Activated T-cell treated with anti-CD3 and anti-CD28 coated beads, Interleukin-2, amount 50 U/mL, for 4 hours (primary cell): Measurements from ENCODE around the gene EFNA5. TPM values are rescaled to one million over a fixed set of nuclear protein-coding genes. Genes with fewer than 3 reads are reported as not detected.
A peak's percentile ranks its signal among the peaks of the same experiment; 100 is the strongest.

Source experiments
- ATAC-seq, 2 donors: fragments of 200-7000 bp; cut with Tn5 transposase; one replicate each; pipeline ENCODE4 v1.10.0; 2021
- DNase-seq: peaks from one replicate; pipeline ENCODE4 v3.0.0-alpha.2; 2020
- H3K27me3 Mint-ChIP-seq: one replicate; pipeline ENCODE4 v1.8.0; 2021; ENCODE audit warnings: low read depth, mixed read lengths
- H3K36me3 Mint-ChIP-seq: one replicate; pipeline ENCODE4 v1.8.0; 2022; ENCODE audit warnings: mixed read lengths; ENCODE audit not compliant: insufficient read depth
- H3K4me1 Mint-ChIP-seq: one replicate; pipeline ENCODE4 v1.8.0; 2021; ENCODE audit warnings: low read depth, mixed read lengths
- H3K4me3 Mint-ChIP-seq: one replicate; pipeline ENCODE4 v1.8.0; 2021; ENCODE audit warnings: mild to moderate bottlenecking, moderate library complexity, mixed read lengths
- H3K9me3 Mint-ChIP-seq: one replicate; pipeline ENCODE4 v1.8.0; 2021; ENCODE audit warnings: mixed read lengths
- total RNA-seq, 3 donors: library from RNA; stranded (reverse); gene quantifications; one replicate each; pipeline ENCODE4 v1.2.1, GENCODE V29; 2021

The EFNA5 gene
- total RNA-seq, 3 donors from 2014 or later = 0.13 to 0.24 TPM; not detected in 1

DNA sequence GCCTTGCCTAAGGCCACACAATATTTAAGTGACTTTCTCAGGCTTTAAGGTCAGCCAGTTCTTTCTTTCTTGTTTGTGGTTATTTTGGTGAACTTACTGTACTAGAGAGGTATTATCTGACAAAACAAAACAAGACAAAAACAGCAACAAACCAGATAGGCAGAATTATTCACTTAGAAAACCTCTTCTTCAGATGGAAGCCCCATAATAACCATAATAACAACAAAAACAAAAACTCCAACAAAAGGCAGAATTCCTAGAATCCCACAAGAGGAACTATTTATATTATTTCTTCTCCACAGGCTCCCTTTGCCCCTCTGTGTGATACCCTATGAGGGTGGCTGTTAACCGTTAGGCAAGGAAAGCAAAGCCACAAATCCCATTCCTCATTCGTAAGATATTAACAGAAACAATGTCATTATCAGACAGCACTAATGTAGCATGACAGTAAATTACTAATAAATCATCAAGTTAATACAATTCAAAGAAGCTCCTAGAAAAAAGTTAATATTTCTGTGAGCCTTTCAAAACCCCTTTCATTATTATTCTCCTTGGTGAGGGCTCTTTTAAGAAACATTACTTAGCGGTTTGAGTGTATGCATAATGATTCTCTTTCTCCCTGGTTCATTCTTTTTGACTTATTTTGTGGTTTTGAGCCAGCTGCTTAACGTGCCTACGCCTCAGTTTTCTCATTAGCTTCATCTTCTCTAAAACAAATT lies 274.9 kb downstream of the EFNA5 start:
- Mint-ChIP-seq H3K4me1 (no peaks in the 10 kb centered on the region), H3K4me3 (no peak overlapping the region), H3K27me3 (peaks cover 3% of the 10 kb centered on the region), H3K9me3 (no peaks in the 10 kb centered on the region), H3K36me3 (no peaks in the 10 kb centered on the region)
- ATAC-seq = no peak
- DNase-seq = no peak

DNA sequence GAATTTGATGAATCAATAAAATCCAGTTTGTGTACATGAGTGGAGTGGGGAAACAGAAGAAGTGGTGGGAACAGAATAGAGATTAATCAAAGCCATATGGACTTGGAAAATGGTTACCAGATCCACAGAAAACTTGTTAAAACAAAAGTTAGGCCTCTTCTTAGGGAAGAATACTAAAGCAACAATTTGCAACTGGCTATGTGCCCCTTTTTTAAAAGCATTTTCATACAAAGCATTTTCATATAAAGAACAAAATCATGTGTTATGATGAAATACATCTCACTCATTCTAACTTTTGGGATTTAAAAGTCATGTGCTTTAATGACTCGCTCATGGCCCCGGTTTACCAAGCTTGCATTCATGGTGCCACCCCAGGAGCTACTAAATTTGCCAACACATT lies 276.9 kb downstream of the EFNA5 start:
- Mint-ChIP-seq H3K9me3 (no peaks in the 10 kb centered on the region), H3K4me3 (no peak overlapping the region), H3K36me3 (no peaks in the 10 kb centered on the region), H3K27me3 (peaks cover under 1% of the 10 kb centered on the region), H3K4me1 (peaks cover 10% of the 10 kb centered on the region)
- DNase-seq (no peak), ATAC-seq (no peak)

DNA sequence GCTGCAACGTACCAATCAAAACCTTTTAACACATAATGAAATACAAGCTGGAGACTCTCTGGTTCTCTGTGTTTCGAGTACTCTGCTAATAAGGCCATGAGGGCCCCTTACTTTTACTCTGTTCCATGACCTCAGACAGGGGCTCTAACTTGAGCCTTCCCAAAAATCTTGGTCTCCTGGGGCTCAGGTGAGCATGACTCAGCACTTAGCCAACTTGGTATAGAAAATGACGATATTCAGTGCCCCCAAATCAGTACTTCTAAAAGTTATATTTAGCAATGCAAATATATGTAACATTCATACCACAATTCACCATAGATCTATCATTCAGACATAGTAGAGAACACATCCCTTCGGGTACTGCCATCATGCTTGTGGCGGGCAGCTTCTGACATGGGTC lies 278.9 kb downstream of the EFNA5 start:
- H3K4me3 Mint-ChIP-seq = no peak overlapping the region

DNA sequence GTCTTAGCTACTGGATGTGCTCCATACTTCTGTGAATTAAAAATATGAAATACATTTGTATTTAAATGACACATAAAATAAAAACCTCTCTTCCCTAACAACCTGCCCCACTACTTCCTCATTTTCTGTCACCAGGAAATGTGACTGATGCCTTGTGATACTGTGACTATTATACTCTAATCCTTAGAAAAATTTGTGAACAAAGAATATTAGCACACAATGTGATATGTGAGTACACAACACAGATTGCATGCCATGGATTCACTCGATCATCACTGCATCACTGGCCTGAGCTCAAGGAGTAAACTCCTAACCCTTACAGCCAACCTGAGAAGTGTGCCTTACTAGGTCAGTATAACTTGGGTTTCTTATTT lies 281.0 kb downstream of the EFNA5 start:
- H3K27me3 Mint-ChIP-seq = no peaks in the 10 kb centered on the region
- no peaks in the 10 kb centered on the region for H3K36me3 Mint-ChIP-seq
- H3K4me1 Mint-ChIP-seq = peaks cover 26% of the 10 kb centered on the region
- H3K4me3 Mint-ChIP-seq = no peak overlapping the region
- DNase-seq = no peak
- no peak for ATAC-seq
- no peaks in the 10 kb centered on the region for H3K9me3 Mint-ChIP-seq

More for the DNA sequence above, 278.9 kb downstream of the EFNA5 start:
- ATAC-seq (no peak), DNase-seq (no peak)
- Mint-ChIP-seq H3K9me3 (no peaks in the 10 kb centered on the region), H3K27me3 (no peaks in the 10 kb centered on the region), H3K4me1 (peaks cover 26% of the 10 kb centered on the region), H3K36me3 (no peaks in the 10 kb centered on the region)

DNA sequence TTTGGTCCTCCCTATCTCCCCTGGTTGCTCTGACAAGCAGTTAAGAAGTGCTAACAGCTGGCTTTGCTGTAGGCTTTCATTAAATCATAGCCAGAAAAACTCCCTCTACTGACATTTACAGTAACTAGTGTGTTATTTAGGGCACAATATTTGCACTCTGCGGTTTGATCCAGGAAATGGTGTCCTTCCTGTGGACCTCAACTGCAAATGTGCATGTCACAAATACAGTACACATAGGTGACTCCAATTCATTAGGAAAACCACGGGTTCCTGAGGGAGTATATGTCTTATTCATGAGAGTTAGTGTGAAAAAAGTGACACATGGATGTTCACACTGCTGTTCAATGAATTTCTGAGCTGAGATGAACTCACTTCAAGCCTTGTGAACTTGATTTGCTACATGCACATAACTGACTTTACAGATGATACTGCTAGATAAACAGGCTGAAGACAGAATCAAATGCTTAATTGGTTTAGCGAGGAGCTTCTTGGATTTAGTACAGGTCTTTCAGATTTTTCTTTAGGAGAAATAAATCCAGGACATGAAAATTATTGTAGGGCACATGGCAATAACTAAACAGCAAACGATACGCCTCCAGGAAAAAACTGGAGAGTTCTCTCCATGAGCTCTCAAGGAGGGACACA lies 281.5 kb downstream of the EFNA5 start:
- Mint-ChIP-seq H3K27me3 (no peaks in the 10 kb centered on the region), H3K4me3 (no peak overlapping the region), H3K4me1 (peaks cover 26% of the 10 kb centered on the region), H3K9me3 (no peaks in the 10 kb centered on the region), H3K36me3 (no peaks in the 10 kb centered on the region)
- DNase-seq (no peak), ATAC-seq (peak; percentile 35 to 42)

DNA sequence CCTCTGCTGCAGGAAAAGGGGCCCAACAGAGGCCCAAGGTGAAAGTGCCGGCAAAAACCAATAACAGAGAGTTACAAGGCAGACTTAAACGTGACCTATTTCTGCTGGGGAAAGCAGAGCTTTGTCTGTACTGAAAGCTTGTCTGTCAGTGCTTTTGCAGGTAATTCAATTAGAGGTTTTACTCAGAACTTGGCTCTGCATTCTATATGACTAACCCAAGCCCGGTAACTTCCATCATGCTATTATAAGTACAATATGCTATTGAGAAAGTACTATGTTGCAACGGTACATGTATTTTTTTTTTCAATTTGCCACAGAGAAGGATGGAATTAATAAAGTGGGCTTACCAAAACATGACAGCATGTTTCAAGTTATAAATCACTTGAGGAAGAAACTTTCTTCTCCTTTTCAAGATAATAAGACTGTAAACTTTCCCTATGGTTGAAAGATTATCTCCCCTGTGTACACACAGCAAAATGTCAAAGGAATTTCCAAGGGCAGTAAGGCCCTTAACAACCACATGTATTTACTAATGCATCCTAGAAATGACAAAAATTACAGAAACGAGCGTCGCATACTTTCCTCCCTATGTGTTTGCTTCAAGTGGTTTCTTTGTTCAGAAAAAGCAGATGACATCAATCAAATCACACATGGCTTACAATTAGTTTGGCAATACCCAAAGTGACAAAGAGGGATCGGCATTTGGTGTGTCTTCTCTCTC lies 282.4 kb downstream of the EFNA5 start:
- peak; percentile 49 to 72 for ATAC-seq
- Mint-ChIP-seq H3K36me3 (no peaks in the 10 kb centered on the region), H3K9me3 (no peaks in the 10 kb centered on the region), H3K4me3 (peak overlapping the region; percentile 16), H3K27me3 (no peaks in the 10 kb centered on the region), H3K4me1 (peaks cover 26% of the 10 kb centered on the region)
- no peak for DNase-seq

DNA sequence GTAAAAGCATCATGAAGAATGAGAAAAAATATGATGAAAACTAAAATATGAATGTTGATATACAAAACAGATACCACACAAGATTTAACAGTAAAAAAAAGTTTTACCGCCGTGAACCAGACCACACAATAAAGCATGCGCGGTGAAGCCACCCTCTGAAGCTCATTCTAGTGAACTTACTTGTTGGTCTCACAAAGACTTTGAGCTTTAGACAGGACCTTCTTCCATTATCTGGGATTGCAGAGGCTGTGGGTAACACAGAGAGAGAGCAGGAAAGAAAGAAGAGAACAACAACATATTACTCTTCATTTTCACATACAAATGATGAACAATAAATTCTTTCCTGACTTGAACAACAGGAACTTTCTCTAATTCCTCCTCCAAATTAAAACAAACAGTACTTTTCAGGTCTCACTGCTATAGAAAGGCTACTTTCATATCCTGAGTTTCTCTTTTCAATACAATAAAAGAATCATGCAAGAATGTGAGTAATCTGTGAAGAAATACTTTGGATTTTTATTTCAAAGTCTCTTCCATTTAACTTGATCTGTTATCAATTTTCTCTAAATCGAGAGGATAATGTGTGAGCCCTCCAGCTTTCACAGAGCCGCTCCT lies 283.1 kb downstream of the EFNA5 start:
- H3K27me3 Mint-ChIP-seq = no peaks in the 10 kb centered on the region
- ATAC-seq (no peak), DNase-seq (no peak)
- H3K9me3 Mint-ChIP-seq = no peaks in the 10 kb centered on the region
- peak overlapping the region; percentile 16 for H3K4me3 Mint-ChIP-seq
- H3K36me3 Mint-ChIP-seq = no peaks in the 10 kb centered on the region
- H3K4me1 Mint-ChIP-seq = peaks cover 26% of the 10 kb centered on the region

DNA sequence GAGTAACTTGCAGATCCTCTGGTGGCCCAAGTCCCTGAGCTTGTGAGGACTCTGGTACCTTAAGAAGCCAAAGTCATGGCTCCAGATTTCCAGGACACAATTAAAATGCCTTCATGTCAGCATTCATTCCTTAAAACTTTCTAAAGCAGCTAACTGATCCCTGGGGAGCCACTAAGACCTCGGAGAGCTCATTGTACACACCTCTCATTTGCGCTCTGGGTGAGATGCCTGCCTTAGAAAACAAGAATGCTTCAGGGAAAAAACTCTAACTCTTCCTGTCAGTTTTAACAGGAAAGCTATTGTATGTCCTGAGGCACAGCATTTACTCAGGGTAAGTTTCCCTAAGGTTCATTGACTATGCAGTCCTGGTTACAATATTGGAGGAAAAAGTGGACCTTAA lies 285.0 kb downstream of the EFNA5 start:
- H3K36me3 Mint-ChIP-seq = no peaks in the 10 kb centered on the region
- H3K4me3 Mint-ChIP-seq = no peak overlapping the region
- peaks cover 26% of the 10 kb centered on the region for H3K4me1 Mint-ChIP-seq
- ATAC-seq (no peak), DNase-seq (no peak)
- H3K27me3 Mint-ChIP-seq = no peaks in the 10 kb centered on the region
- no peaks in the 10 kb centered on the region for H3K9me3 Mint-ChIP-seq

DNA sequence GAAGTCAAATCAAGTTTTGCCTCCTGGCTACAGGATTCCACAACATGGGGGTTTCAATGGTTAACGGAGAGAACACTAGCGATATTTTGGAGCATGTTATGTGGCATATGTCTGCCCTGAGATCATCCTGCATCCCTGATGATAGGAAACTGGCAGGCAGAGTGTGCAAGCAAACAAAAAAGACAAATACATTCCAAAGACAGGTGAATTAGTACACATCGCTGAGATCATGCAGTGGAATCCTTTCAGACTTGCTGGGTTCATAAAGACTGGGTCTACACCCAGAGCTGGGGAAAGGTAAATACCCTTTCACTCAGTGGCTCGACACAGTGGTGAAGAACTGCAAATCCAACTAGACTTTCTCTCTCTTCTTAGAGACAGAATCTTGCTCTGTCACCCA lies 286.5 kb downstream of the EFNA5 start:
- Mint-ChIP-seq H3K4me3 (no peak overlapping the region), H3K27me3 (no peaks in the 10 kb centered on the region), H3K9me3 (no peaks in the 10 kb centered on the region), H3K36me3 (no peaks in the 10 kb centered on the region), H3K4me1 (peaks cover 21% of the 10 kb centered on the region)
- ATAC-seq (no peak), DNase-seq (no peak)

DNA sequence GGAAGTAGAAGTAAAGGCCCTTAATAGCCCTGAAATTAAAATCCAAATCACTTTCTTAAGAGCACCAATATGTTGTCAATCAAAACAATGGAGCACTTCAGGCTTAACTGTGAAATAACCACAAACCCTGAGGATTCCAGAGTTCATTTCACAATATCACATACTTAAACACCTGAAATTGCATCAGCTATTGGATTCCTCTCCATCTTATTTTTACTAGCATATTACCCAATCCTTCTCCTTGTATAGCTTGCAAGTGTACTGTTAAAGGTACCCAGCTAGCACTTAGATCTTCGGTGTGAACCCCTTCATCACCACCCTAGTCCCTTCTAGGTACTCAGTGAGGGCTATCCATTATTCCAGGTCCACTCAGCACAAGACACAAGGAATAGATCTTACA lies 287.3 kb downstream of the EFNA5 start:
- no peaks in the 10 kb centered on the region for H3K27me3 Mint-ChIP-seq
- H3K4me3 Mint-ChIP-seq = no peak overlapping the region
- DNase-seq (no peak), ATAC-seq (no peak)
- peaks cover 12% of the 10 kb centered on the region for H3K4me1 Mint-ChIP-seq
- H3K36me3 Mint-ChIP-seq = no peaks in the 10 kb centered on the region
- H3K9me3 Mint-ChIP-seq = no peaks in the 10 kb centered on the region

DNA sequence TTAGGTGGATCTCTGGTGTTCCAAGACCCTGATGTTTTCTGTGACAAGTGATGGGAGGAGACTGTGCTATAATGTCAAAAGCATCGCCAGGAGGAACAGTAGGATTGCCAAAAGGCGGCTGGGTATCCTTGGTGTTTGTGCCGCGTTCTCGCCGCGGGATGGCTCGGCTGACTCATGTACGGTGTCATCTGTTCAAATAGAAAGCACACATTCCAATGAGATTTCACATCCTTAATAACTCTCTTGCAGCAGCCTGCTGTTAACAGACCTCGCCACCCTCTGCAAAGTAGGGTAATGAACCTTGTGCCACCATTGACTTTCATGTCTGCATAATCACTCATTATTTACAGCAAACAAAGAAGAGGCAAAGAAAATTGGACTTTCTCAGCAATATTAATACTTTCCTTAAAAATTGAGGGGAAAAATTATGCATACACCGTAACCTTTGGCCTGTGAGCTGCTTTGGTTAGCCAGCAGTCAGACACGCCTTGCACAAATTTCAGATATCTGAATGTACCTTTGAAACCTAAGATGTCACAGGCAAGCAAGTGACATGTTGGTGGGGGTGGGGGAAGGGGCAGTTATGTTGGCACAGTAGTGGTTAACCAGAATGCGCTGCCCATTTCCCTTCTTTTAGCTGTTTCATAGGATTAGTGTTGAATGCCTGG lies 289.4 kb downstream of the EFNA5 start:
- ATAC-seq = no peak
- no peak for DNase-seq
- Mint-ChIP-seq H3K4me1 (no peaks in the 10 kb centered on the region), H3K4me3 (no peak overlapping the region), H3K9me3 (no peaks in the 10 kb centered on the region), H3K36me3 (no peaks in the 10 kb centered on the region), H3K27me3 (peaks cover 4% of the 10 kb centered on the region)

DNA sequence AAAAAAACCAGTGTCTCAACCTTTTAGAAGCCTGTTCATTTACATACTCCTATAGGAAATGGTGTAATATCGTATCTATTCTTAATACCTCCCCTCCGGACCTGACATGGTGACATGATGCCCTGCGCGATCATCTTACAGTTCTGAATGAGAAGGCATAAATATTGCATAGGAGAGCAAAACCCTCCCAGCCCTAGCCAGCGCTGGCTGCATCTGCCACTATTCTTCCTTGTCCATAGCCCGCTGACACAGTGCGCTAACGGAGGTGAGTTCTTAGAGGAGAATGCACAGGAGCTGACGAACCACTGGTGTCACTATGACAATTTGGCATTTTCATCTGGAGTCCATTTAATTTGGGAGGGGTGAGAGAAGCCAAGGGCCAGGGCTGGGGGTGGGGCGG lies 290.1 kb downstream of the EFNA5 start:
- Mint-ChIP-seq H3K9me3 (no peaks in the 10 kb centered on the region), H3K4me1 (no peaks in the 10 kb centered on the region), H3K27me3 (peaks cover 4% of the 10 kb centered on the region), H3K4me3 (no peak overlapping the region), H3K36me3 (no peaks in the 10 kb centered on the region)
- DNase-seq = no peak
- no peak for ATAC-seq

DNA sequence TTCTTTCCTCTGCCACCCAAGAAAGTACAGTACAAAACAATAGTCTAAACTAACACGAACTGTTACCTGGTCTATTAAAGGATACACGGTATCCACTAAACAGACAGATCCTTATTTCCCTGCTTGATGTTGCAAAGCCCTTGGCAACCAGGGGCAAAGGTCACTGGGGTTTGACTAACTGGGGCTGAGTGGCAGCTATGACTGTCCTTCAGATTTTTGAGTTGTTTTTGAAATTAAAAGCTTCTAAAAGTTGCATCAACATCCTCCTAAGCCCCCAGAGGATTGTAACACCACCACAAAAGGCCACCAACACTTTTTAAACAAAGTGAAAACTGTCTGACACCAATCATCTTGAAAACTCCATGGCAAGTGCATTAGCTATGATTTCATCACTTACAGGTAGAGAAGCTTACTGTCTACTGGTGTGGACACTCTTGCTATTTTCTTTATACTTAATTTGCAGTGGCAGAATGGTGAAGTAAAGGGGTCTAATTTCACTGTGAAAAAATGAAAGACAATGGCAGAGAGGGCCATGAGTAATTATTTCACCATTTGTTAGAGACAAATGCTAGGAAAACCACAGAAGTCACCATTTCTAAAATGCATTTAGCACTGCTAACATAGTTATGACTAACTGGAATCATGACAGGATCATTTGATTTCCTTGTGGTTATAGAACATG lies 292.4 kb downstream of the EFNA5 start:
- Mint-ChIP-seq H3K4me3 (no peak overlapping the region), H3K4me1 (no peaks in the 10 kb centered on the region), H3K36me3 (no peaks in the 10 kb centered on the region), H3K9me3 (no peaks in the 10 kb centered on the region), H3K27me3 (peaks cover 4% of the 10 kb centered on the region)
- ATAC-seq = no peak
- no peak for DNase-seq

DNA sequence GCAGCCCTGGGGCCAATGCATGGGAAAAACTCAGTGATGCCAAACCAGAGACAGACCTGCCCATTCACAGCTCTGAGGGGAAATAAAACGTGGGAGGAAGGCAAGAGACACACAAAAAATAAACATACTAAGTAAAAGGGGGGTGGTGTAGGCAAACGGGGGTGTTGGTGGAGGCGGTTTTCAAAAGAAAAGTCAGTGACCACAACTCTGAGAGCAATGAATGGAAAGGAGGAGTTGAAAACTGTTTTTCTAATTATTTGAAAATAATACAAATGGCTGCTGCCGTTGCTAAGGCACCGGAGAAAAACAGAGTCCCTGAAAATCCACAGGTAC lies 293.5 kb downstream of the EFNA5 start:
- Mint-ChIP-seq H3K36me3 (no peaks in the 10 kb centered on the region), H3K27me3 (peaks cover 4% of the 10 kb centered on the region), H3K9me3 (no peaks in the 10 kb centered on the region), H3K4me1 (no peaks in the 10 kb centered on the region), H3K4me3 (no peak overlapping the region)
- no peak for DNase-seq
- ATAC-seq = no peak
